Ectodermal cell (in vitro differentiated cells): ENCODE measurements around the gene SPIB.

ENCODE experiments used
- H3K27ac ChIP-seq: 2 replicates; pipeline ENCODE4 v1.7.0; 2013; ENCODE audit warnings: mild to moderate bottlenecking, low read depth, low read length; ENCODE audit not compliant: insufficient read depth, poor library complexity, severe bottlenecking
- H3K27me3 ChIP-seq: 2 replicates; pipeline ENCODE4 v1.7.0; 2013; ENCODE audit warnings: mild to moderate bottlenecking, low read length; ENCODE audit not compliant: insufficient read depth, control insufficient read depth, poor library complexity, severe bottlenecking
- H3K36me3 ChIP-seq: one replicate; pipeline ENCODE4 v1.7.0; 2013; ENCODE audit warnings: low read length; ENCODE audit not compliant: control insufficient read depth, insufficient read depth
- H3K4me1 ChIP-seq: one replicate; pipeline ENCODE4 v1.7.0; 2013; ENCODE audit warnings: low read length; ENCODE audit not compliant: control insufficient read depth, insufficient read depth
- H3K4me3 ChIP-seq: 2 replicates; pipeline ENCODE4 v1.7.0; 2013; ENCODE audit warnings: low read depth, low read length, control low read depth; ENCODE audit not compliant: insufficient read depth
- H3K9me3 ChIP-seq: 2 replicates; pipeline ENCODE4 v1.7.0; 2013; ENCODE audit warnings: mild to moderate bottlenecking, low read length, moderate library complexity; ENCODE audit not compliant: control insufficient read depth
- WGBS, 2 experiments: methylation state at CpG; one replicate each; pipeline ENCODE4 v1.1.7; 2013; ENCODE audit warnings: missing lambda C conversion rate in 2 of 2; 5-methylcytosine and 5-hydroxymethylcytosine counted together

Gene SPIB

DNA sequence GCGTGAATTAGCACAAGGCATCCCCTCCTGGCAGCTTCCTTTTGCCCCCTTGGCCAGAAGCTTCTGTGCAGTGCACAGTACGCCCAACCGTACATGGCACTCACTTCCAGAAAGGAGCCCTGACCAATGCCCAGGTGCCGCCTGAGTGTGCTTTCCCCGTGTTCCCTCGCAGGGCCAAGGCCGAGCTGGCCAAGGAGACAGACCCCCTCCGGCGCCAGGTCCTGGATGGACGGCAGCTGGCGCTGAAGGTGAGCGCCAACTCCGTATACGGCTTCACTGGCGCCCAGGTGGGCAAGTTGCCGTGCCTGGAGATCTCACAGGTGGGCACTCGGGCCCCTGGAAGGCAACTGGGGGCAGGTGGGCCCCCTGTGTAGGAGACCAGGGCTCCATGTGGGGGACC, 9.4 kb upstream of the SPIB start:
- Histone ChIP-seq H3K4me3 (no peak overlapping the region), H3K36me3 (peaks cover 26% of the 10 kb centered on the region), H3K27me3 (no peaks in the 10 kb centered on the region), H3K9me3 (no peaks in the 10 kb centered on the region), H3K27ac (no peak overlapping the region), H3K4me1 (no peaks in the 10 kb centered on the region)
- 95 to 96% methylated on average over 17 of the region's 17 CpGs for WGBS, 2 experiments

GRCh38 chr19:50410109-50410508, 8.6 kb upstream of the SPIB start:
- Histone ChIP-seq H3K27me3 (no peaks in the 10 kb centered on the region), H3K27ac (no peak overlapping the region), H3K4me3 (no peak overlapping the region), H3K9me3 (no peaks in the 10 kb centered on the region), H3K4me1 (no peaks in the 10 kb centered on the region), H3K36me3 (peaks cover 24% of the 10 kb centered on the region)
- 96 to 97% methylated on average over 10 of the region's 10 CpGs for whole genome bisulfite sequencing, 2 experiments

GRCh38 chr19:50412419-50412818, 6.3 kb upstream of the SPIB start:
- no peak overlapping the region for H3K27ac ChIP-seq
- WGBS, 2 experiments, result 90 to 94% methylated on average over 2 of the region's 2 CpGs
- no peaks in the 10 kb centered on the region for H3K9me3 ChIP-seq
- H3K4me3 ChIP-seq, result no peak overlapping the region
- no peaks in the 10 kb centered on the region for H3K4me1 ChIP-seq
- H3K36me3 ChIP-seq, result peaks cover 11% of the 10 kb centered on the region
- H3K27me3 ChIP-seq, result no peaks in the 10 kb centered on the region

GRCh38 chr19:50413096-50413495, 5.6 kb upstream of the SPIB start:
- peaks cover under 1% of the 10 kb centered on the region for H3K4me1 ChIP-seq
- no peak overlapping the region for H3K4me3 ChIP-seq
- 92 to 94% methylated on average over 13 of the region's 13 CpGs for whole genome bisulfite sequencing, 2 experiments
- no peaks in the 10 kb centered on the region for H3K9me3 ChIP-seq
- H3K27ac ChIP-seq, result no peak overlapping the region
- H3K27me3 ChIP-seq, result peaks cover 3% of the 10 kb centered on the region
- H3K36me3 ChIP-seq, result peaks cover 11% of the 10 kb centered on the region

DNA sequence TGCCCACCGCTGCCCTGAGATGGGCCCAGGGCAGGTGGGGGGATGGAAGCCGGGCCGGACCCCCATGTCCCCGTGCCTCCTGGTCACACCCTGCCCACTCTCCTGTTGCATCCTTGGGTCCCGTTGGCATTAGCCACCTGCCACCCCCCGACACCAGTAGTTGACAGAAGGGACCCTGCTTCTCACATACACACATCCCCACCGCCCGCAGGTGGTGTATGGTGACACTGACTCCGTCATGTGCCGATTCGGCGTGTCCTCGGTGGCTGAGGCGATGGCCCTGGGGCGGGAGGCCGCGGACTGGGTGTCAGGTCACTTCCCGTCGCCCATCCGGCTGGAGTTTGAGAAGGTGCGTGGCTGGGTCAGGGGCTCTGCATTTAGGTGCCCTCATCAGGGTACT, 5.2 kb upstream of the SPIB start:
- 96% methylated on average over 21 of the region's 21 CpGs for WGBS, 2 experiments
- Histone ChIP-seq H3K36me3 (peaks cover 11% of the 10 kb centered on the region), H3K27ac (no peak overlapping the region), H3K4me3 (no peak overlapping the region), H3K9me3 (no peaks in the 10 kb centered on the region), H3K27me3 (peaks cover 7% of the 10 kb centered on the region), H3K4me1 (peaks cover 5% of the 10 kb centered on the region)

- Histone ChIP-seq H3K9me3 (no peaks in the 10 kb centered on the region), H3K36me3 (peaks cover 7% of the 10 kb centered on the region)
- WGBS, 2 experiments, result 64 to 65% methylated on average over 37 of the region's 37 CpGs
These were observed 3.7 kb upstream of the SPIB start for GRCh38 chr19:50414864-50415660.

GRCh38 chr19:50415661-50416033, 3.1 kb upstream of the SPIB start:
- H3K27ac ChIP-seq, result no peak overlapping the region
- H3K27me3 ChIP-seq, result peaks cover 28% of the 10 kb centered on the region
- WGBS, 2 experiments, result 93% methylated on average over 20 to 22 of the region's 22 CpGs
- no peaks in the 10 kb centered on the region for H3K9me3 ChIP-seq
- no peak overlapping the region for H3K4me3 ChIP-seq
- peaks cover 9% of the 10 kb centered on the region for H3K4me1 ChIP-seq
- H3K36me3 ChIP-seq, result peaks cover 4% of the 10 kb centered on the region

More at GRCh38 chr19:50414864-50415660, 3.7 kb upstream of the SPIB start:
- Histone ChIP-seq H3K27ac (no peak overlapping the region), H3K4me3 (no peak overlapping the region), H3K4me1 (peaks cover 9% of the 10 kb centered on the region), H3K27me3 (peaks cover 22% of the 10 kb centered on the region)

DNA sequence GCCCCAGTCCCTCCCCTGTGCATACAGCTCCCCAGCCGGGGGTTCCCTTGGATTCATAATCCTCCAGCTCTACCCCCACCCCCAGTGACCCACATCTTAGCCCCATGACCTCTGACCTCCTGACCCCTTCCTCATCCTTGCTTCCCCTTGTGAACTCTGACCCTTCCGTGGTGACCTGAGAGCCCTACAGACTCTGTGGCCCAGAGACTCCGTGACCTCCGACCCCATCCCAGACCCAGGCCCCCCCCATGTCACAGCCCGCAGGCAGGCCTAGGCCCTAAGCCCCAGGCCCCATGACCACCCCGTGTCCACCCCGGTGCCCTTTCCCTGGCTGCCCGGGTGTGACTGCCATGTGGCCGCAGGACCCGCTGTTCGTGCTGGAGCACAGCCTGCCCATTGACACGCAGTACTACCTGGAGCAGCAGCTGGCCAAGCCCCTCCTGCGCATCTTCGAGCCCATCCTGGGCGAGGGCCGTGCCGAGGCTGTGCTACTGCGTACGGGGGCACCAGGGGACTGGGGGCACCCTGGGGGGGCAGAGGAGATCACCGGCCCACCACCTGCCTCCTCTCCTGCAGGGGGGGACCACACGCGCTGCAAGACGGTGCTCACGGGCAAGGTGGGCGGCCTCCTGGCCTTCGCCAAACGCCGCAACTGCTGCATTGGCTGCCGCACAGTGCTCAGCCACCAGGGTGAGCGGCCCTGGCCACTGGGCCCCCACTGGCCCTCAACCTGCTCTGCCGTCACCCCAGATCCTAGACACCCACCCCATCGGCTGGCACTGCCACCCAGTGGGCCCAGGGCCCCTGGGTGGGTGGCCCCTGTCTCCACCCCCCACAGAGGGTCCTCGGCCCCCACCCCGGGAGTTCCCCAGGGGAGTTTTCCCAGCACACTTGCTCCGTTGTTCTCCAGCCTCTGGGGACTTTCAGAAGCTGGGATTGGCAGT, 2.4 kb upstream of the SPIB start:
- H3K36me3 ChIP-seq, result peaks cover 4% of the 10 kb centered on the region
- 94% methylated on average over 35 of the region's 35 CpGs for WGBS, 2 experiments
- peaks cover 9% of the 10 kb centered on the region for H3K4me1 ChIP-seq
- H3K27ac ChIP-seq, result no peak overlapping the region
- H3K4me3 ChIP-seq, result no peak overlapping the region
- H3K9me3 ChIP-seq, result no peaks in the 10 kb centered on the region
- peaks cover 28% of the 10 kb centered on the region for H3K27me3 ChIP-seq

GRCh38 chr19:50417111-50418081, 1.3 kb upstream of the SPIB start:
- Histone ChIP-seq H3K27ac (no peak overlapping the region), H3K4me3 (no peak overlapping the region), H3K27me3 (peaks cover 28% of the 10 kb centered on the region), H3K9me3 (no peaks in the 10 kb centered on the region), H3K4me1 (peaks cover 9% of the 10 kb centered on the region), H3K36me3 (peaks cover 1% of the 10 kb centered on the region)
- WGBS, 2 experiments, result 84 to 88% methylated on average over 40 to 41 of the region's 42 CpGs
